Suprapubic skin (tissue), 4 donors: ENCODE results near the gene RFX2. TPM values are rescaled to one million over a fixed set of nuclear protein-coding genes. Genes with fewer than 3 reads are reported as not detected.

ENCODE experiments used
- DNase-seq, 2 donors: peaks; one replicate each; pipeline ENCODE4 v3.0.0-alpha.2; 2019; ENCODE audit warnings: low spot score in 2 of 2
- H3K27ac ChIP-seq: fragments of 200-600 bp; sonication (generic); one replicate; pipeline ENCODE4 v1.5.1; 2019
- H3K27me3 ChIP-seq: fragments of 200-600 bp; sonication (generic); one replicate; pipeline ENCODE4 v1.5.1; 2019
- H3K36me3 ChIP-seq: fragments of 200-600 bp; sonication (generic); one replicate; pipeline ENCODE4 v1.5.1; 2019
- H3K4me1 ChIP-seq: fragments of 200-600 bp; sonication (generic); one replicate; pipeline ENCODE4 v1.5.1; 2019
- H3K4me3 ChIP-seq: fragments of 200-600 bp; sonication (generic); one replicate; pipeline ENCODE4 v1.5.1; 2019; ENCODE audit warnings: mild to moderate bottlenecking
- H3K9me3 ChIP-seq: fragments of 200-600 bp; sonication (generic); one replicate; pipeline ENCODE4 v1.5.1; 2019
- EP300 ChIP-seq: sonication (generic); formaldehyde crosslinking; IDR thresholded peaks from one replicate; pipeline ENCODE4 v1.6.1; 2017; ENCODE audit warnings: antibody characterized with exemption
- POLR2A ChIP-seq, 2 donors: fragments of 450-650 bp; IDR thresholded peaks; one replicate each; pipeline ENCODE4 v1.6.1; 2017; ENCODE audit warnings: antibody characterized with exemption in 2 of 2, mild to moderate bottlenecking in 2 of 2, moderate library complexity in 2 of 2
- POLR2AphosphoS5 ChIP-seq, 3 donors: sonication (generic); formaldehyde crosslinking; IDR thresholded peaks; one replicate each; pipeline ENCODE4 v1.6.1; 2017; ENCODE audit warnings: antibody characterized with exemption in 3 of 3
- WGBS: methylation state at CpG from one replicate; pipeline ENCODE4 v1.1.5; 2018; 5-methylcytosine and 5-hydroxymethylcytosine counted together
- total RNA-seq, 4 donors: library from RNA; depleted of rRNA; stranded (reverse); fragments of >200 nt; gene quantifications; one replicate each; pipeline ENCODE4 v1.1.0, GENCODE V29; 2016
- TF ChIP-seq, protein P1 (sequence below), 2 donors: fragments of 200-600 bp in 1 of 2; fragments of 450-650 bp in 1 of 2; sonication (generic) in 1 of 2; IDR thresholded peaks; one replicate each; pipeline ENCODE4 v1.5.1; 2016 to 2019; ENCODE audit warnings: antibody characterized with exemption in 2 of 2, mild to moderate bottlenecking in 1 of 2, moderate library complexity in 1 of 2

The RFX2 gene
- total RNA-seq, 4 donors from 2014 or later = 28.8 to 62.0 (median 43.5) TPM

DNA sequence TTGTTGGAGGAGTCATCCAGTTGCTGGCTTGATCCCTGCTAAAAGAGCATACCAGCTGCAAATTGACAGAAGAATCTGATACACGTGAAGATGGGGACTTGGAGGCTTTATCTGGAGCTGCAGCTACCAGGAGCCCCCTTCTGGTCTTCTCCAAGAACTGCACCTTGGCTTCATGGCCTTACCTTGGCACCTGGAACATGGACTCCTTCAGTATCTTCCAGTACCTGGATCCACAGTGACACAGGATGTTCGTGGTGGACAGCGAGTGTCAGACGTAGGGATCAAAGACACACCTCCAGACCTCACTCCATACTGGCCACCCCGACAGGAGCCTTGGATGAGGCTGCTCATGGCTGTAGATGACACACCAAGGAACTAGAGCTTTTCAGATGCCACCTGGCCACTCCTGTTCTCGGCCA is 15.3 kb upstream of the RFX2 start:
- H3K27ac ChIP-seq = no peak overlapping the region

DNA sequence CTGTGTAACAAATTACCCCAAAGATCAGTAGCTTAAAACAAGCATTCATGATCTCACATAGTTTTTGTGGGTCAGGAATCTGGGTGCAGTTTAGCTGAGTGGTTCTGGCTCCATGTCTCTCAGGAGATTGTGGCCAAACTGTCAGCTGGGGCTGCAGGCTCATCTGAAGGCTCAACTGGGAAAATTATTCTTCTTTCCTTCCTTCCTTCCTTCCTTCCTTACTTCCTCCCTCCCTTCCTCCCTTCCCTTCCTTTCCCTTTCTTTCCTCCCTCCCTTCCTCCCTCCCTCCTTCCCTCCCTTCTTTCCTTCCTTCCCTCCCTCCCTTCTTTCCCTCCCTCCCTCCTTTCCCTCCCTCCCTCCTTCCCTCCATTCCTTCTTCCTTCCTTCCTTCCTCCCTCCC is 8.7 kb upstream of the RFX2 start:
- no peaks in the 10 kb centered on the region for H3K27me3 ChIP-seq
- TF ChIP-seq EP300 (no peak), POLR2AphosphoS5 (IDR thresholded peaks at IDR 0.05) (no peak), POLR2A (IDR thresholded peaks at IDR 0.05) (no peak)
- TF ChIP-seq, protein P1, sequence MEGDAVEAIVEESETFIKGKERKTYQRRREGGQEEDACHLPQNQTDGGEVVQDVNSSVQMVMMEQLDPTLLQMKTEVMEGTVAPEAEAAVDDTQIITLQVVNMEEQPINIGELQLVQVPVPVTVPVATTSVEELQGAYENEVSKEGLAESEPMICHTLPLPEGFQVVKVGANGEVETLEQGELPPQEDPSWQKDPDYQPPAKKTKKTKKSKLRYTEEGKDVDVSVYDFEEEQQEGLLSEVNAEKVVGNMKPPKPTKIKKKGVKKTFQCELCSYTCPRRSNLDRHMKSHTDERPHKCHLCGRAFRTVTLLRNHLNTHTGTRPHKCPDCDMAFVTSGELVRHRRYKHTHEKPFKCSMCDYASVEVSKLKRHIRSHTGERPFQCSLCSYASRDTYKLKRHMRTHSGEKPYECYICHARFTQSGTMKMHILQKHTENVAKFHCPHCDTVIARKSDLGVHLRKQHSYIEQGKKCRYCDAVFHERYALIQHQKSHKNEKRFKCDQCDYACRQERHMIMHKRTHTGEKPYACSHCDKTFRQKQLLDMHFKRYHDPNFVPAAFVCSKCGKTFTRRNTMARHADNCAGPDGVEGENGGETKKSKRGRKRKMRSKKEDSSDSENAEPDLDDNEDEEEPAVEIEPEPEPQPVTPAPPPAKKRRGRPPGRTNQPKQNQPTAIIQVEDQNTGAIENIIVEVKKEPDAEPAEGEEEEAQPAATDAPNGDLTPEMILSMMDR (IDR thresholded peaks at IDR 0.05) = no peak
- DNase-seq = no peak

More for the DNA sequence above, 15.3 kb upstream of the RFX2 start:
- Histone ChIP-seq H3K4me1 (no peaks in the 10 kb centered on the region), H3K27me3 (no peaks in the 10 kb centered on the region), H3K9me3 (peaks cover 6% of the 10 kb centered on the region), H3K4me3 (no peak overlapping the region), H3K36me3 (no peaks in the 10 kb centered on the region)
- DNase-seq = no peak
- WGBS = 27% methylated on average over 6 of the region's 6 CpGs
- TF ChIP-seq EP300 = no peak
- no peak for TF ChIP-seq POLR2AphosphoS5 (IDR thresholded peaks at IDR 0.05)
- TF ChIP-seq, protein P1 (IDR thresholded peaks at IDR 0.05) = peak; percentile 89 to 95
- TF ChIP-seq POLR2A (IDR thresholded peaks at IDR 0.05) = no peak

DNA sequence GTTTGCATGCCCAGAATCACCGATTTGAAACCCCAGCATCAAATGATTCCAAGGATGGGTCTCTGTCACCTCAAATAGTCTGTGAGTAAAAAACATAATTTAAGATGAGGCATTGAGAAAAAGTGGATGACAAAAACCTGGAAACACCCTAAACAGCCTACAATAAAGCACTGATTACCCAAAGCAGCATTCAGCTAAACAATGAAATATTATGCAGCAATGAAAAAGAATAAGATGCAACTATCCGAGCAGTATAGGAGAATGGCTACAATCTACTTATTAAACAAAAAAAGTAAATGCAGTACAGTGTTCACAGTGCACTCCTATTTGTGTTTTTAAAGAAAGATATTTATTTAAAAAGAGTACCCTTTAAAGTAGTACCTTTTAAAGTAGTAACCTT is 7.7 kb upstream of the RFX2 start:
- peaks cover 4% of the 10 kb centered on the region for H3K4me1 ChIP-seq
- 75% methylated on average over 2 of the region's 2 CpGs for WGBS
- no peak for TF ChIP-seq EP300
- no peak for TF ChIP-seq POLR2AphosphoS5 (IDR thresholded peaks at IDR 0.05)

More for the DNA sequence above, 8.7 kb upstream of the RFX2 start:
- Histone ChIP-seq H3K4me1 (no peaks in the 10 kb centered on the region), H3K27ac (no peak overlapping the region), H3K4me3 (no peak overlapping the region), H3K9me3 (no peaks in the 10 kb centered on the region), H3K36me3 (no peaks in the 10 kb centered on the region)

DNA sequence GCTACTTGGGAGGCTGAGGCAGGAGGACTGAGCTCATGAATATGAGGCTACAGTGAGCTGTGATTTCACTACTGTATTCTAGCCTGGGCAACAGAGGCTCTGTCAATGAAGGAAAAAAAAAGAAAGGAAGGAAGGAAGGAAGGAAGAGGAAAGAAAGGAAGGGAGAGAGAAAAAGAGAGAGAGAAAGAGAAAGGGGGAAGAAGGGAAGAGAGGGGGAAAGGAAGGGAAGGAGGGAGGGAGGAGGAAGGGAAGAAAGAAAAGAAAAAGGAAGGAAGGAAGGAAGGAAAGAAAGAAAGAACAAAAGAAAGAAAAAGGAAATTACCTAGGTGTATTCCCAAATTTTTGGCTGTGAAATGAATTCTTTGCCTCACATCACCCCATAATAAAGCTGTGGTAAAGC is 7.2 kb upstream of the RFX2 start:
- peaks cover 4% of the 10 kb centered on the region for H3K4me1 ChIP-seq
- H3K27me3 ChIP-seq = no peaks in the 10 kb centered on the region
- no peak for DNase-seq
- no peak overlapping the region for H3K27ac ChIP-seq
- H3K4me3 ChIP-seq = no peak overlapping the region
- no peak for TF ChIP-seq POLR2A (IDR thresholded peaks at IDR 0.05)
- TF ChIP-seq, protein P1 (IDR thresholded peaks at IDR 0.05) = no peak
- no peak for TF ChIP-seq POLR2AphosphoS5 (IDR thresholded peaks at IDR 0.05)
- TF ChIP-seq EP300 = no peak
- H3K9me3 ChIP-seq = no peaks in the 10 kb centered on the region
- H3K36me3 ChIP-seq = no peaks in the 10 kb centered on the region

More for the DNA sequence above, 7.7 kb upstream of the RFX2 start:
- Histone ChIP-seq H3K36me3 (no peaks in the 10 kb centered on the region), H3K4me3 (no peak overlapping the region), H3K27ac (no peak overlapping the region), H3K27me3 (no peaks in the 10 kb centered on the region), H3K9me3 (no peaks in the 10 kb centered on the region)
- DNase-seq = no peak

DNA sequence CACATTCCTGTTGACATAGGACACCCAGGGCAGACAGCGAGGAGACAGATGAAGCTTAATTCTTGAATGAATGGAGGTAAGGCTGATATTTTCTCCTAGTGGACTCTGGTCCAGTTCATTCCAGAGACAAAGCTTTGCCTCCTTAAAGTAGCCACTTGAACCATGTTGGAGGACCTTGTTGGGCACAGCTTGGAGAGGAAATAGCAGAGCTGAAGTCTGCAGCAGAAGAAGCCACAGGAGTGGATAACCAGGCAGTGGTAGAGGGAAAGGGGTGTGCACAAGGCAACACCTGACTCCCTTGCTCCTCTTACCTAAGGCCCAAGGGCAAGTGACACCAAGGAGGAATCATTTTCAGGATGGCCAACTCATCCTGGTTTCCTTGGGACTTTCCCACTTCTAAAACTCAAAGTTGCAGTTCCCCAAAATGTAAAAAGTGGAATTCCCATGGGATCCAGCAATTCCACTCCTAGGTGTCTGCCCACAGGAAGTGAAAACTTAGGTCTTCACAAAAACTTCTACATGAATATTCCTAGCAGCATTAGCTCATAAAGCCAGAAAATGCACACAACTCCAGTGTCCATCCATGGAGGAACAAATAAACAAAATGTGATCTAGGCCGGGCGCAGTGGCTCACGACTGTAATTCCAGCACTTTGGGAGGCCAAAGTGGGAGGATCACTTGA is 6.6 kb upstream of the RFX2 start:
- H3K27me3 ChIP-seq = no peaks in the 10 kb centered on the region
- 91% methylated on average over 4 of the region's 4 CpGs for WGBS

More for the DNA sequence above, 6.6 kb upstream of the RFX2 start:
- no peaks in the 10 kb centered on the region for H3K36me3 ChIP-seq
- H3K4me1 ChIP-seq = peaks cover 4% of the 10 kb centered on the region
- DNase-seq = no peak
- TF ChIP-seq POLR2A (IDR thresholded peaks at IDR 0.05) (no peak), POLR2AphosphoS5 (IDR thresholded peaks at IDR 0.05) (no peak), EP300 (no peak)
- TF ChIP-seq, protein P1 (IDR thresholded peaks at IDR 0.05) = no peak
- no peak overlapping the region for H3K27ac ChIP-seq
- H3K9me3 ChIP-seq = no peaks in the 10 kb centered on the region
- no peak overlapping the region for H3K4me3 ChIP-seq
